ENCODE results near the gene STRN.

DNA sequence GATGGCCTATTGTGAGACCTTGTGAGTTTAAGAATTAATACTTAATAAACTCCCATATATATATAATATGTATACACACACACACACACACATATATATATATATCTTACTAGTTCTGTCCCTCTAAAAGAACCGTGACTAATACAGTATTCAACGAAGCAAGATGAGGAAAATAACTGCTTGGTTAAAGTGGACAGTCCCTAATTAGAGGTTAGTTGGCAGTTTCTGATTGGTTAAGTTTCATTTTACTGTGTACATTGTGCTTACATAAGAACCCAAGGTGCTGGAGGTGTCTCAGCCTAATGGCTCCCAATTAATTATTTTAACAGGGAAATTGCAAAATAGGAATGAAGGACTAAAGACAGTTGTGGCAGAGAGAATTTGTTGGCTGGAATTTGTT is 132.1 kb downstream of the STRN start:
- TF ChIP-seq, protein P1, sequence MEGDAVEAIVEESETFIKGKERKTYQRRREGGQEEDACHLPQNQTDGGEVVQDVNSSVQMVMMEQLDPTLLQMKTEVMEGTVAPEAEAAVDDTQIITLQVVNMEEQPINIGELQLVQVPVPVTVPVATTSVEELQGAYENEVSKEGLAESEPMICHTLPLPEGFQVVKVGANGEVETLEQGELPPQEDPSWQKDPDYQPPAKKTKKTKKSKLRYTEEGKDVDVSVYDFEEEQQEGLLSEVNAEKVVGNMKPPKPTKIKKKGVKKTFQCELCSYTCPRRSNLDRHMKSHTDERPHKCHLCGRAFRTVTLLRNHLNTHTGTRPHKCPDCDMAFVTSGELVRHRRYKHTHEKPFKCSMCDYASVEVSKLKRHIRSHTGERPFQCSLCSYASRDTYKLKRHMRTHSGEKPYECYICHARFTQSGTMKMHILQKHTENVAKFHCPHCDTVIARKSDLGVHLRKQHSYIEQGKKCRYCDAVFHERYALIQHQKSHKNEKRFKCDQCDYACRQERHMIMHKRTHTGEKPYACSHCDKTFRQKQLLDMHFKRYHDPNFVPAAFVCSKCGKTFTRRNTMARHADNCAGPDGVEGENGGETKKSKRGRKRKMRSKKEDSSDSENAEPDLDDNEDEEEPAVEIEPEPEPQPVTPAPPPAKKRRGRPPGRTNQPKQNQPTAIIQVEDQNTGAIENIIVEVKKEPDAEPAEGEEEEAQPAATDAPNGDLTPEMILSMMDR (IDR thresholded peaks at IDR 0.05) = no peak
- no peak for TF ChIP-seq EP300 (IDR thresholded peaks at IDR 0.05)
